Activated naive CD8-positive, alpha-beta T cell treated with anti-CD3 and anti-CD28 coated beads, Interleukin-2, amount 10 ng/mL, durations not matched to agents 7 days and 5 days (primary cell): ENCODE measurements around the gene ZXDA. TPM values are rescaled to one million over a fixed set of nuclear protein-coding genes. Genes with fewer than 3 reads are reported as not detected.

Experiments
- ATAC-seq: fragments of 150-1000 bp; cut with Tn5 transposase; one replicate; pipeline ENCODE4 v1.10.0; 2021; ENCODE audit warnings: low read depth, moderate library complexity
- POLR2A ChIA-PET: fragments of 350-600 bp; sonication (Branson Sonifier 250); formaldehyde crosslinking; loops from one replicate; lab custom pipeline; 2021; ENCODE audit warnings: antibody characterized with exemption; lab: Charles Lee
- DNase-seq: peaks from one replicate; pipeline ENCODE4 v3.0.0; 2021
- H3K27ac Mint-ChIP-seq: one replicate; pipeline ENCODE4 v1.8.0; 2022; ENCODE audit warnings: mild to moderate bottlenecking, mixed read lengths
- H3K27me3 Mint-ChIP-seq: one replicate; pipeline ENCODE4 v1.8.0; 2022; ENCODE audit warnings: mild to moderate bottlenecking, moderate library complexity, mixed read lengths
- H3K36me3 Mint-ChIP-seq: one replicate; pipeline ENCODE4 v1.8.0; 2021; ENCODE audit warnings: mild to moderate bottlenecking, mixed read lengths
- H3K4me1 Mint-ChIP-seq: one replicate; pipeline ENCODE4 v1.8.0; 2021; ENCODE audit warnings: mixed read lengths
- H3K4me3 Mint-ChIP-seq: one replicate; pipeline ENCODE4 v1.8.0; 2022; ENCODE audit warnings: mild to moderate bottlenecking, moderate library complexity, mixed read lengths
- H3K9me3 Mint-ChIP-seq: one replicate; pipeline ENCODE4 v1.8.0; 2021; ENCODE audit warnings: mixed read lengths
- total RNA-seq, 2 experiments: library from RNA; stranded (reverse); gene quantifications; one replicate each; pipeline ENCODE4 v1.2.3, GENCODE V29; 2021

Gene ZXDA
- total RNA-seq, 2 experiments from 2014 or later, result 7.5 TPM

DNA sequence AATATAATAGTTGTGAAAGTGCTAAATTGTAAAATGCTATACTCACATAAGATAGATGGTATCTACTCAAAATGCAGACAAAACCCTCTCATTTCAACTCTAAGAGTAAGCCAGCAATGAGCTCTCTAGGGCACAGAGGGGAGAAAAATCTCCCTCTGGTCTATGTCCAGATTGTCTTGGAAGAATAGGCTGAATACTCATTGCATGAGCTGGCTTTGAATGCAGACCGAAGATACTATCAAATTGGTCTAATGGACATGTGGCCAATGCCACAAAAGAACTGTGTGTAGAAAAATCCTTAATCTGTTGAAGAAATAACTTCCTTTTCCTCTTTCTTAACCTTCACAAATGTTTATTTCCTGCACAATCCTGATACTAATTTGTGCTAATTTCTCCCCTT is 3.5 kb downstream of the ZXDA start:
- no peaks in the 10 kb centered on the region for H3K27me3 Mint-ChIP-seq
- no peak overlapping the region for H3K27ac Mint-ChIP-seq

DNA sequence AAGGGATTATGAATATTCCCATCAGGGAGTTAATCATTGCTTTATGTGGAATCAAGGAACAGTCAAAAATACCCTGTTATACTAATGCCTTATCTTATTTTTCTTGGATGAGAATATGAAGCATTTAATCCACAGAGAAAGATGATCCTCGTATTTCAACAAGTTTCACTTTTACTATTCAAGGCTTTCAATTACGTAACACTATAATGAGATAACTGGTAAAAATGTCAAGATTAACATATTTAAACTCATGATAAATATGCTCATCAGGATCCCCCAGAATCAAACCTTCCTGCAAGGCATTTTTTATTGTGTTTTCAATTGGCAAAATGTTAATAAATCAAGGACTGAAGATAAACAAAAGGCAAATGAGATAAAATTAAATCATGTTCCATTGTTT is 5.1 kb downstream of the ZXDA start:
- H3K27ac Mint-ChIP-seq, result peak overlapping the region; percentile 54
- peaks cover 12% of the 10 kb centered on the region for H3K36me3 Mint-ChIP-seq
- no peaks in the 10 kb centered on the region for H3K27me3 Mint-ChIP-seq
- POLR2A ChIA-PET, result no interaction called here
- H3K4me3 Mint-ChIP-seq, result peak overlapping the region; percentile 68
- ATAC-seq (no peak), DNase-seq (no peak)
- H3K4me1 Mint-ChIP-seq, result peaks cover 14% of the 10 kb centered on the region
- H3K9me3 Mint-ChIP-seq, result no peaks in the 10 kb centered on the region

More for the DNA sequence above, 3.5 kb downstream of the ZXDA start:
- POLR2A ChIA-PET, result no interaction called here
- H3K9me3 Mint-ChIP-seq, result no peaks in the 10 kb centered on the region
- peak overlapping the region; percentile 57 for H3K4me3 Mint-ChIP-seq
- peaks cover 22% of the 10 kb centered on the region for H3K4me1 Mint-ChIP-seq
- DNase-seq, result no peak
- H3K36me3 Mint-ChIP-seq, result peaks cover 12% of the 10 kb centered on the region
- no peak for ATAC-seq

DNA sequence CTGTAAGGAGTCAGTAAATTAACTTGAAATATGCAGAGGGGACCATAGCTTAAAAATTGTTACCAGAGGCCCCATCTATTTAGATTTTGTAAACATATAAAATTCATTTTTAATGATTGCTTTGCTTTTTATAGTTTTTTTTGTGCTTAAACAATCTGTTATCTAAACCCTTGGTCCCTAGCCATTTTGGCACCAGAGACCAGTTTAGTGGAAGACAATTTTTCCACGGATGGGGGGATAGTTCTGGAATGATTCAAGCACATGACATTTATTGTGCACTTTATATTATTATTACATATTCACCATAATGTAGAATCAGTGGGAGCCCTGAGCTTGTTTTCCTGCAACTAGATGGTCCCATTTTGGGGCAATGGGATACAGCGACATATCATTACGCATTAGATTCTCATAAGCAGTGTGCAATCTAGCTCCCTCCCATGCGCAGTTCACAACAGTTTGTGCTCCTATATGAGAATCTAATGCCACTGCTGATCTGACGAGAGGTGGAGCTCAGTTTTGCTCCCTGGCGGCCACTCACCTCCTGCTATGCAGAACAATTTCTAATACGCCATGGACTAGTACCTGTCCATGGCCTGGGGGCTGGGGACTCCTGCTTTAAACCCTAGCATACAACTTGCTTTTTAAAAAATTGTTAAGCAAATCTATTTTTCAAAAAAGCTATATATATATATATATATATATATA is 5.9 kb downstream of the ZXDA start:
- DNase-seq (no peak), ATAC-seq (no peak)
- Mint-ChIP-seq H3K4me1 (peaks cover 14% of the 10 kb centered on the region), H3K36me3 (peaks cover 12% of the 10 kb centered on the region), H3K27ac (no peak overlapping the region), H3K4me3 (no peak overlapping the region), H3K9me3 (no peaks in the 10 kb centered on the region), H3K27me3 (no peaks in the 10 kb centered on the region)
- POLR2A ChIA-PET, result no interaction called here

DNA sequence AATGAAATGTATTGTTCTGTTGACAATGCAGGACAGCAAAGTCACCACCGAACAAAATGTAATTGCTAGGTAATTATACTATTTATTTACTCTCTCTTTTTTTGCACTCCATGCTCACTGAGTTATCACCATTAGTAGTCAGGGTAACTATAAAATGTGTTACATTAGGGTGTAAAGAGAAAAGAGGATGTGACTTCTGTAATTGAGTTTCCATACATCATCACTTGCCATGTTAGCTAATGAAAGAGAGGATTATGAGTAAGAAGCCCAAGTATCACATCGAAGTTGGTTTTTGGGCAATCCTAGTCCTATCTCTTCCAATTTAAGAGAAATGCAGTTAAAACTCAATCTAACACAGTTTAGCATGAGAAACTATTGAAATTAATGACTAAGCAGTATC is 7.6 kb downstream of the ZXDA start:
- H3K36me3 Mint-ChIP-seq, result peaks cover 12% of the 10 kb centered on the region
- H3K27ac Mint-ChIP-seq, result no peak overlapping the region
- H3K4me1 Mint-ChIP-seq, result peaks cover 13% of the 10 kb centered on the region
- no peak overlapping the region for H3K4me3 Mint-ChIP-seq
- no peaks in the 10 kb centered on the region for H3K27me3 Mint-ChIP-seq
- ATAC-seq (no peak), DNase-seq (no peak)
- POLR2A ChIA-PET, result no interaction called here
- no peaks in the 10 kb centered on the region for H3K9me3 Mint-ChIP-seq

DNA sequence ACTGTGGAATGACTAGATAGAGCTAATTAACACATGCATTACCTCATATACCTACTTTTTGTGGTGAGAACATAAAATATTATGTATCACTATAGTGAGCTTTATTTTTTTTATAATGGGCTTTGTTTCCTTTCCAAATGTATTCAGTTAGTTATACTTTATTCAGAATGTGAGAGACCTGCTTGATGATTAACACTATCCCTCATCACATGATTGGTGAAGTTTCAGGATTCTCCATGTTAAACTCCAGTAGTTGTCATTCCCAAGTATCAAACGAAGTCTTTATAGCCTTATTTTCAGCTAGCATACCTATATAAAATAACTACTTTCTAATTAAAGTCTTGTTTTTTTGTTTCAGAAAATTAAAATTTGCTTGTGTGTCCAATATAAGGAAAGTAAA is 8.8 kb downstream of the ZXDA start:
- Mint-ChIP-seq H3K36me3 (peaks cover 5% of the 10 kb centered on the region), H3K27ac (no peak overlapping the region), H3K27me3 (no peaks in the 10 kb centered on the region), H3K9me3 (no peaks in the 10 kb centered on the region), H3K4me3 (no peak overlapping the region), H3K4me1 (peaks cover 4% of the 10 kb centered on the region)
- no peak for DNase-seq
- POLR2A ChIA-PET, result no interaction called here
- no peak for ATAC-seq

DNA sequence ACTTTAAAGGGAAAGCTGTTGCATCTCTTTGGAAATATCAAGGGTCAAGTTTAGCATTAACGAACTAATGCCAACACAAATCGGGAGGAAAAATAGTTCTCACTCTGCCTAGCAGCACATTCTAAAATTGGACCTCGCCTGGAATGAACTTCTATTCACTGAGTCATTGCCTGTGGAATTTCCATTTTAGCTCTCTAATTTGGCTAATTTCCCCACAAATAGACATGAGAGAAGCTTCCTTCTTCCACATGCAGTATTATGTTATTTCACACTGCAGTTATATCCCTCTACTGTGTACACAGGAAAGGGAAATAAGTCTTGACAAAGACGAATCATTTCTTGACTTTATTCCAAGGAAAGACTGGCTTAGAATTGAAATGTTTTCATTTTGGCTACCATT is 9.3 kb downstream of the ZXDA start:
- Mint-ChIP-seq H3K9me3 (no peaks in the 10 kb centered on the region), H3K36me3 (peaks cover 3% of the 10 kb centered on the region), H3K4me1 (peaks cover 1% of the 10 kb centered on the region), H3K27me3 (no peaks in the 10 kb centered on the region), H3K27ac (no peak overlapping the region), H3K4me3 (no peak overlapping the region)
- no peak for ATAC-seq
- POLR2A ChIA-PET, result no interaction called here
- DNase-seq, result no peak

DNA sequence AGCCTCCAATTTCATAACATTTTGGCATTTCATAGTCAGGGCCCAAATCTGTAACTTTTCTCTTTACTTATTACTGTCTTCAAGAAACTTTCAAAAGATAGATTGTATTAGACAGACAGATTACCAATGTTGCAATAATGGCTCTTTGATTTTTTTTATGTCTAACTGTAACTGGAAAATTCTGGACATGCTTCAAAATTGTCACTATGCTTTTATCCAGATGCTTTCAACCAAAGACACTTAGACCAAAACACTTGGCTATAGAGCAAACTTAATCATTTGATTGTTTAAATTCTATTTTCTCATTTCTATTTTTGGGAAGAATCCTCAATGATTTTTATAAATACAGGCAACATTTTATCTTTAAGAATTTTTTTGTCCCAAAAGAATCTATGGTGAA is 10.4 kb downstream of the ZXDA start:
- Mint-ChIP-seq H3K4me1 (no peaks in the 10 kb centered on the region), H3K4me3 (no peak overlapping the region), H3K36me3 (peaks cover 3% of the 10 kb centered on the region), H3K27me3 (no peaks in the 10 kb centered on the region), H3K27ac (no peak overlapping the region), H3K9me3 (no peaks in the 10 kb centered on the region)
- DNase-seq (no peak), ATAC-seq (no peak)
- POLR2A ChIA-PET, result no interaction called here

DNA sequence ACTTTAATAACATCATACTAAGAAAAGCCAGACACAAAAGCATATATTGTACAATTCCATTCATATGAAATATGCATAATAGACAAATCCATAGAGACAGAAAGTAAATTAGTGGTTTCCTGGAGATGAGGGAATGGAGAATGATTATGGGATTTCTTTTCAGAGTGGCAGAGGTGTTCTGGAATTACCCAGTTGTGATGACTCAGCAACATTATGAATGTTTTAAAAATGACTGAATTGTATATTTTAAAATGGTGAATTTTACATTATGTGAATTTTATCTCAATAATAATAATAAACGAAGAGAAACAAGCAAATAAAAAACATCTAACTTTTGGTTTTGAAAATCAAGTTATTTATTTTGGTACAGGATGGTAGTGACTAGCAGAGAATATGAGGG is 11.2 kb downstream of the ZXDA start:
- POLR2A ChIA-PET, result no interaction called here
- Mint-ChIP-seq H3K36me3 (peaks cover 3% of the 10 kb centered on the region), H3K4me3 (no peak overlapping the region), H3K9me3 (no peaks in the 10 kb centered on the region), H3K27me3 (no peaks in the 10 kb centered on the region), H3K4me1 (peaks cover 4% of the 10 kb centered on the region), H3K27ac (no peak overlapping the region)
- no peak for ATAC-seq
- DNase-seq, result no peak

DNA sequence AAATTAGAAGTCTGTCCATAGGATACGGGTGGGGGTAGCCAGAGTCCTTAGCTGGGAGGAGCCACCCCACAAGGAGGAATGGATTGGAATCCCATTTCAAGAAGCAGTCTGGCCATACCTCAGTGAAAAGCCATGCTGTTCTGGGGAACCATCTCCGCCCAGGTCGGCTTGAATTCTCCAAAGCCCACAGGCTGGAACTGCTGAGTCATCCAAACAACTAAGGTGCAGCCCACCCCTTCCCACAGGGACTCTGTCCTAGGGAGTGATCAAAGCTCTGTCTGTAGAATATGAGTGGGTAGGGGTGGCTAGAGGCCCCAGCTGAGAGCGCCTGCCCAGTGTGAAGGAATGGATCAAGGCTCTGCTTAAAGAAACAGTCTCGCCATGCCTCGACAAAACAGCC is 38.8 kb downstream of the ZXDA start:
- POLR2A ChIA-PET, result no interaction called here
- H3K9me3 Mint-ChIP-seq, result peaks cover 1% of the 10 kb centered on the region
- DNase-seq, result no peak
- H3K27ac Mint-ChIP-seq, result no peak overlapping the region
- no peaks in the 10 kb centered on the region for H3K27me3 Mint-ChIP-seq
- ATAC-seq, result no peak
- no peak overlapping the region for H3K4me3 Mint-ChIP-seq
- H3K4me1 Mint-ChIP-seq, result no peaks in the 10 kb centered on the region
- no peaks in the 10 kb centered on the region for H3K36me3 Mint-ChIP-seq

Other genes with a start within 250 kb of the ZXDA start
- not detected for gene NLRP2B, start 230.2 kb downstream of the ZXDA start, total RNA-seq